Measurements from ENCODE around the gene NUP160.
"Not testable (repeated sequence)": the region's sequence is repeated elsewhere in the genome, so short reads cannot be mapped to it uniquely, and the experiment has no call there.

NUP160 gene

GRCh38 chr11:47765086-47765485 is 83.1 kb downstream of the NUP160 start:
- TF ChIP-seq CTCF (IDR thresholded peaks at IDR 0.05; ENCODE audit: insufficient read depth, low read length) = no peak
- Histone ChIP-seq H3K27ac (replicated peaks) (no peak overlapping the region; the same call in 1 of the 2 replicates), H3K27me3 (ENCODE audit: insufficient read depth, poor library complexity, severe bottlenecking) (no peaks in the 10 kb centered on the region), H3K4me3 (replicated peaks; ENCODE audit: insufficient read depth, low read length) (peak overlapping the region; percentile 78)
- no peak for DNase-seq (ENCODE audit: low read depth in 1 of 2, low spot score in 1 of 2)

- not testable (repeated sequence) for H3K27me3 ChIP-seq (ENCODE audit: insufficient read depth, poor library complexity, severe bottlenecking); H3K27ac ChIP-seq (replicated peaks); H3K4me3 ChIP-seq (replicated peaks; ENCODE audit: insufficient read depth, low read length); DNase-seq (ENCODE audit: low read depth in 1 of 2, low spot score in 1 of 2)
Observed at GRCh38 chr11:47759291-47759690, 88.9 kb downstream of the NUP160 start.

- no peak for TF ChIP-seq GABPA (IDR thresholded peaks at IDR 0.05; ENCODE audit: low read depth)
- no peak for TF ChIP-seq CTCF (IDR thresholded peaks at IDR 0.05; ENCODE audit: insufficient read depth, low read length)
- TF ChIP-seq SPI1 (IDR thresholded peaks at IDR 0.05; ENCODE audit: borderline replicate concordance, low read depth) = no peak
- TF ChIP-seq REST (IDR thresholded peaks at IDR 0.05; ENCODE audit: insufficient replicate concordance, low read depth) = no peak
- TF ChIP-seq POLR2AphosphoS5 (IDR thresholded peaks at IDR 0.05; ENCODE audit: low read depth) = no peak
- no peaks in the 10 kb centered on the region for H3K27me3 ChIP-seq (ENCODE audit: insufficient read depth, poor library complexity, severe bottlenecking)
- no peak for DNase-seq (ENCODE audit: low read depth in 1 of 2, low spot score in 1 of 2)
Observed at GRCh38 chr11:47756208-47756607, 91.9 kb downstream of the NUP160 start.

GRCh38 chr11:47750725-47751124 is 97.4 kb downstream of the NUP160 start:
- Histone ChIP-seq H3K4me3 (replicated peaks; ENCODE audit: insufficient read depth, low read length) (no peak overlapping the region), H3K27ac (replicated peaks) (no peak overlapping the region), H3K27me3 (ENCODE audit: insufficient read depth, poor library complexity, severe bottlenecking) (no peaks in the 10 kb centered on the region)
- DNase-seq (ENCODE audit: low read depth in 1 of 2, low spot score in 1 of 2) = no peak
- no peak for TF ChIP-seq GABPA (IDR thresholded peaks at IDR 0.05; ENCODE audit: low read depth)
- TF ChIP-seq REST (IDR thresholded peaks at IDR 0.05; ENCODE audit: insufficient replicate concordance, low read depth) = no peak
- TF ChIP-seq POLR2AphosphoS5 (IDR thresholded peaks at IDR 0.05; ENCODE audit: low read depth) = no peak
- no peak for TF ChIP-seq CTCF (IDR thresholded peaks at IDR 0.05; ENCODE audit: insufficient read depth, low read length)

More at GRCh38 chr11:47756208-47756607, 91.9 kb downstream of the NUP160 start:
- Histone ChIP-seq H3K27ac (replicated peaks) (no peak overlapping the region), H3K4me3 (replicated peaks; ENCODE audit: insufficient read depth, low read length) (no peak overlapping the region)

GRCh38 chr11:47742494-47742893 is 105.7 kb downstream of the NUP160 start:
- not testable (repeated sequence) for H3K4me3 ChIP-seq (replicated peaks; ENCODE audit: insufficient read depth, low read length); DNase-seq (ENCODE audit: low read depth in 1 of 2, low spot score in 1 of 2); H3K27ac ChIP-seq (replicated peaks); H3K27me3 ChIP-seq (ENCODE audit: insufficient read depth, poor library complexity, severe bottlenecking)

- not testable (repeated sequence) for H3K4me3 ChIP-seq (replicated peaks; ENCODE audit: insufficient read depth, low read length); DNase-seq (ENCODE audit: low read depth in 1 of 2, low spot score in 1 of 2)
Observed at GRCh38 chr11:47737817-47738216, 110.3 kb downstream of the NUP160 start.

More at GRCh38 chr11:47737817-47738216, 110.3 kb downstream of the NUP160 start:
- not testable (repeated sequence) for H3K27ac ChIP-seq (replicated peaks); H3K27me3 ChIP-seq (ENCODE audit: insufficient read depth, poor library complexity, severe bottlenecking)

Data from HL-60 (cell line).